Right lobe of liver (tissue), 4 donors: Measurements from ENCODE around the gene DCAF11.

ENCODE experiments used
- POLR2A ChIP-seq: fragments of 450-650 bp; IDR thresholded peaks from one replicate; pipeline ENCODE4 v1.6.1; 2017; ENCODE audit warnings: antibody characterized with exemption, mild to moderate bottlenecking
- TF ChIP-seq, protein P1 (sequence below), 4 donors: fragments of 200-600 bp in 3 of 4; fragments of 450-650 bp in 1 of 4; IDR thresholded peaks; one replicate each; pipeline versions ENCODE4 v1.5.1 to v1.8.0; 2016 to 2022; ENCODE audit warnings: antibody characterized with exemption in 4 of 4, mild to moderate bottlenecking in 2 of 4
- donor health status: DM: no; HTN: no; CAD: no.
- donor health status: DM: no; HTN: no; CAD: no.
- donor health status: DM: no; HTN: yes; CAD: no.

DNA sequence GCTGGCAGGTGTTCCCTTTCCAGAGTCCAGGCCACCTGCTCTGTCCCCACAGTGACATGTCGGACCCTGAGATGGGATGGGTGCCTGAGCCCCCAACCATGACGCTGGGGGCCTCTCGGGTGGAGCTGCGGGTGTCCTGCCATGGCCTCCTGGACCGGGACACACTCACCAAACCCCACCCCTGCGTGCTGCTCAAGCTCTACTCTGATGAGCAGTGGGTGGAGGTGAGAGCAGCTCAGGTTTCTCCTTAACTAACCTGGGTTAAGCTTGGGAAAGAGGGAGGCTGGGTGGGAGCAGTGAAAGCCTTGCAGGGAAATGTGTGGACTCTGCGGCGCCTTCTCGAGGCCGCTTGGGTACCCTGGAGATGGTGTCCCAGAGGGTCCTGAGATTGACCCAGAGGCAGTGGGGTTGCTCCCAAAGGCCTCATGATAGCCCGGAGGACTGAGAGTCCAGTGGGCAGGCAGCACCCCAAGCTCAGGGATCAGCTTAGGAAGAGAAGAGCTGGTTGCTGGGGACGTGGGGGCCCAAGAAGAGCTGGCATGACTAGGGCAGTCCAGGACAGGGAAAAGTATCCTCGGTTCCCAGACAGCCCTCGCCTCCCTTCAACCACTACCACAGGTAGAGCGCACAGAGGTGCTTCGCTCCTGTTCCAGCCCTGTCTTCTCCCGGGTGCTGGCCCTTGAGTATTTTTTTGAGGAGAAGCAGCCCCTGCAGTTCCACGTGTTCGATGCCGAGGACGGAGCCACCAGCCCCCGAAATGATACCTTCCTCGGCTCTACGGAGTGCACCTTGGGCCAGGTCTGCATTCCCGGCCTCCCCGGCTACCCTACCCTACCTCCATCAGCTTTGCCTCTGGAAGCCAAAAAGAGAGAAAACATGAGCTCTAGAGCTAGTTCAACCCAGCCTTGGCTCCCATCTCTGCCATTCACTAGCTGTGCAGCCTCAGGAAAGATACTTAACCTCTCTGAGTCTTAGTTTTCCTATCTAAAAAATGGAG is 41.4 kb upstream of the DCAF11 start:
- TF ChIP-seq, protein P1, sequence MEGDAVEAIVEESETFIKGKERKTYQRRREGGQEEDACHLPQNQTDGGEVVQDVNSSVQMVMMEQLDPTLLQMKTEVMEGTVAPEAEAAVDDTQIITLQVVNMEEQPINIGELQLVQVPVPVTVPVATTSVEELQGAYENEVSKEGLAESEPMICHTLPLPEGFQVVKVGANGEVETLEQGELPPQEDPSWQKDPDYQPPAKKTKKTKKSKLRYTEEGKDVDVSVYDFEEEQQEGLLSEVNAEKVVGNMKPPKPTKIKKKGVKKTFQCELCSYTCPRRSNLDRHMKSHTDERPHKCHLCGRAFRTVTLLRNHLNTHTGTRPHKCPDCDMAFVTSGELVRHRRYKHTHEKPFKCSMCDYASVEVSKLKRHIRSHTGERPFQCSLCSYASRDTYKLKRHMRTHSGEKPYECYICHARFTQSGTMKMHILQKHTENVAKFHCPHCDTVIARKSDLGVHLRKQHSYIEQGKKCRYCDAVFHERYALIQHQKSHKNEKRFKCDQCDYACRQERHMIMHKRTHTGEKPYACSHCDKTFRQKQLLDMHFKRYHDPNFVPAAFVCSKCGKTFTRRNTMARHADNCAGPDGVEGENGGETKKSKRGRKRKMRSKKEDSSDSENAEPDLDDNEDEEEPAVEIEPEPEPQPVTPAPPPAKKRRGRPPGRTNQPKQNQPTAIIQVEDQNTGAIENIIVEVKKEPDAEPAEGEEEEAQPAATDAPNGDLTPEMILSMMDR (IDR thresholded peaks at IDR 0.05) = no peak
- TF ChIP-seq POLR2A = no peak
